ENCODE measurements around the gene SIRPG. TPM values are rescaled to one million over a fixed set of nuclear protein-coding genes. Genes with fewer than 3 reads are reported as not detected.

SIRPG gene
- total and polyA plus RNA-seq, 2 of the 13 experiments (the other 11 are each of a cell fraction or from before 2014, with no cell fraction given), result not detected

DNA sequence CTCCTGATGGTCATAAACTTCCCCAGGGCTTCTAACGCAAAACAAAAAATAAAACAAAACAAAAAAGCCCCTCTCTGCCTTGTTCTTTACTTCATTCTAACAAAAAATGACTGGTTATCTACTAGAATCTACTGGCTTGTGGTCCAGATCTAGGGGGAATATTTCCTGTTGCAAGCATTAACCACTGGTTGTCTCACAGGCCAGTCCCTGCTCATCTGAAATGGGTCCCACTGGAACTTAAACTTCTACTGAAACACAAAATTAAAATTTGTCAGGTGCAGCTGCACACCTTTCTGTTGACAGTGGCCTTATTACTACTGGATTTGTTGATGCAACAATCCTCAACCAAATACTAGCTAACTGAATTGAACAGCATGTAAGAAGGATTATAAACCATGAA lies 5.5 kb downstream of the SIRPG start (continued):
- TF ChIP-seq, protein P1, sequence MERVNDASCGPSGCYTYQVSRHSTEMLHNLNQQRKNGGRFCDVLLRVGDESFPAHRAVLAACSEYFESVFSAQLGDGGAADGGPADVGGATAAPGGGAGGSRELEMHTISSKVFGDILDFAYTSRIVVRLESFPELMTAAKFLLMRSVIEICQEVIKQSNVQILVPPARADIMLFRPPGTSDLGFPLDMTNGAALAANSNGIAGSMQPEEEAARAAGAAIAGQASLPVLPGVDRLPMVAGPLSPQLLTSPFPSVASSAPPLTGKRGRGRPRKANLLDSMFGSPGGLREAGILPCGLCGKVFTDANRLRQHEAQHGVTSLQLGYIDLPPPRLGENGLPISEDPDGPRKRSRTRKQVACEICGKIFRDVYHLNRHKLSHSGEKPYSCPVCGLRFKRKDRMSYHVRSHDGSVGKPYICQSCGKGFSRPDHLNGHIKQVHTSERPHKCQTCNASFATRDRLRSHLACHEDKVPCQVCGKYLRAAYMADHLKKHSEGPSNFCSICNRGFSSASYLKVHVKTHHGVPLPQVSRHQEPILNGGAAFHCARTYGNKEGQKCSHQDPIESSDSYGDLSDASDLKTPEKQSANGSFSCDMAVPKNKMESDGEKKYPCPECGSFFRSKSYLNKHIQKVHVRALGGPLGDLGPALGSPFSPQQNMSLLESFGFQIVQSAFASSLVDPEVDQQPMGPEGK (CRISPR knock-in tag; IDR thresholded peaks at IDR 0.05), result no peak

DNA sequence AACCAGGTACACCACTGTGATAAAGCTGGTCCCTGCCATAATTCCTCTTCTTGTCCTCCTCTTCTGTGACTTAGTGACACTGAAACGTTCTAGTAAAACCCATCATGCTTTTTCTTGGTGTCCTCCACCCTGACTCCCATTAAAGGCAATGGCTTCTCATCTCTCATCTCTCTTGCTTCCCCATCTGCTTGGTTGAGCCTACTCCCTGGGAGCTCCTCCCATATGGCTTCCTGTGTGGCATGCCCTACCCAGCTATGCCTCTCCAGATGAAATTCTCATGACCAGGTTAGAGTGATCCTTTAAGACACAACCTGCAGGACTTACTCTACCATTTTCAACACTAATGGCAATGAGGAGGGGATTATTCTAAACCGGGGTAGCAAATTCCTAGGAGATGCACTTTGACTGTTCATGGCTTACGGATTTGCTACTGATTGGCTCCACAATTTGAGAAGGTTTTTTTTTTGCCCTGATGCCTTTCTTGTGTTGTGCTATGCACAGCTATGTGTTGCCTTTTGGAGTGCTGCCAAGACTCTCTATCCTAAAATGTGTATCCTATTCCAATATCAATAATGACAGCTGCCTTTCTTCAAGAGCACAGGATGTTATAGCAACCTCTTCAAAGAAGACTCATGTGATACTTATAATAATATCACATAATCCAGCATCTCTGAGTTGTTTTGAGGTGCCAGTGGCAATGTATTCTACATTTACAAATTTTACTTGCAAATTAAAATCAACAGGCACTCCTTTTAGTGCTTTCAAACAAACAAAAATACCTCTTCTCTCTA lies 6.1 kb downstream of the SIRPG start:
- Histone ChIP-seq H3K4me3 (replicated peaks in 1 of 3; ENCODE audit: insufficient read depth in 1 of 3, low read depth in 2 of 3, low read length in 3 of 3) (no peak overlapping the region), H3K27ac (ENCODE audit: extremely low read length, insufficient read depth, low read length) (no peak overlapping the region), H4K20me1 (ENCODE audit: insufficient read depth, low read length) (no peaks in the 10 kb centered on the region), H3K9me3 (ENCODE audit: low read length) (no peaks in the 10 kb centered on the region), H2AFZ (ENCODE audit: low read length) (no peak overlapping the region), H3K79me2 (ENCODE audit: insufficient read depth, low read length) (no peaks in the 10 kb centered on the region), H3K27me3 (ENCODE audit: control insufficient read depth in 1 of 2, insufficient read depth in 2 of 2, low read length in 2 of 2) (no peaks in the 10 kb centered on the region), H3K9ac (ENCODE audit: insufficient read depth, low read depth, low read length) (no peak overlapping the region), H3K4me1 (ENCODE audit: insufficient read depth, low read length) (no peaks in the 10 kb centered on the region), H3K4me2 (ENCODE audit: low read depth, low read length) (no peak overlapping the region), H3K36me3 (replicated peaks in 1 of 2; ENCODE audit: control insufficient read depth in 1 of 2, insufficient read depth in 2 of 2, low read length in 2 of 2) (no peaks in the 10 kb centered on the region)
- ATAC-seq, result no peak
- 15% methylated on average over 3 of the region's 3 CpGs for WGBS (ENCODE audit: low lambda C conversion rate)
- POLR2A ChIA-PET, result no interaction called here
- FAIRE-seq, result no peak
- intact Hi-C loops (cut with micrococcal nuclease; ENCODE audit: unreplicated experiment) (no loop called here), in situ Hi-C loops (cut with HindIII; ENCODE audit: extremely low pct_ligation_motif_present, low pct_unique_long_range_greater_than_20kb) (no loop called here)
- CTCF ChIA-PET (ENCODE audit: low intra/inter-chr PET ratio, low total read pairs), result no interaction called here
- DNase-seq (ENCODE audit: low spot score), result no peak
- no TSS peak for BruUV-seq (replicated peaks)
- TF ChIP-seq, protein P2, sequence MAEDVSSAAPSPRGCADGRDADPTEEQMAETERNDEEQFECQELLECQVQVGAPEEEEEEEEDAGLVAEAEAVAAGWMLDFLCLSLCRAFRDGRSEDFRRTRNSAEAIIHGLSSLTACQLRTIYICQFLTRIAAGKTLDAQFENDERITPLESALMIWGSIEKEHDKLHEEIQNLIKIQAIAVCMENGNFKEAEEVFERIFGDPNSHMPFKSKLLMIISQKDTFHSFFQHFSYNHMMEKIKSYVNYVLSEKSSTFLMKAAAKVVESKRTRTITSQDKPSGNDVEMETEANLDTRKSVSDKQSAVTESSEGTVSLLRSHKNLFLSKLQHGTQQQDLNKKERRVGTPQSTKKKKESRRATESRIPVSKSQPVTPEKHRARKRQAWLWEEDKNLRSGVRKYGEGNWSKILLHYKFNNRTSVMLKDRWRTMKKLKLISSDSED (CRISPR knock-in tag; IDR thresholded peaks at IDR 0.05), result no peak
- TF ChIP-seq ZBTB7B (CRISPR knock-in tag; IDR thresholded peaks at IDR 0.05), result no peak
- no peak for TF ChIP-seq NFKBIZ (CRISPR knock-in tag; IDR thresholded peaks at IDR 0.05)
- TF ChIP-seq FIP1L1 (IDR thresholded peaks at IDR 0.05; ENCODE audit: borderline replicate concordance, insufficient read depth, low read depth, low read length), result no peak
- TF ChIP-seq ZNF496 (CRISPR knock-in tag; IDR thresholded peaks at IDR 0.05; ENCODE audit: insufficient replicate concordance), result no peak
- no peak for TF ChIP-seq SP4 (CRISPR knock-in tag; IDR thresholded peaks at IDR 0.05)
- no peak for TF ChIP-seq HMG20B (CRISPR knock-in tag; conservative IDR thresholded peaks at IDR 0.05)
- TF ChIP-seq BRD4 (CRISPR knock-in tag; IDR thresholded peaks at IDR 0.05), result no peak
- no peak for TF ChIP-seq JARID2 (CRISPR knock-in tag; IDR thresholded peaks at IDR 0.05; ENCODE audit: insufficient replicate concordance)
- TF ChIP-seq GABPB1 (CRISPR knock-in tag; IDR thresholded peaks at IDR 0.05), result no peak
- no peak for TF ChIP-seq JUNB (CRISPR knock-in tag; IDR thresholded peaks at IDR 0.05; ENCODE audit: borderline replicate concordance)
- no peak for TF ChIP-seq ZNF563 (CRISPR knock-in tag; IDR thresholded peaks at IDR 0.05)
- TF ChIP-seq ZNF878 (CRISPR knock-in tag; IDR thresholded peaks at IDR 0.05), result no peak
